Stimulated activated memory B cell treated with anti-CD40 and anti-IgM and Interleukin-4, amounts not matched to agents 10 μg/mL and 1 μg/mL and 100 μg/mL, for 72 hours (primary cell): Measurements from ENCODE around the gene MORN5.

ENCODE experiments used
- ATAC-seq: fragments of 150-1000 bp; cut with Tn5 transposase; 2 replicates; pipeline ENCODE4 v1.10.0; 2021
- H3K27ac Mint-ChIP-seq: one replicate; pipeline ENCODE4 v1.8.0; 2022; ENCODE audit warnings: mild to moderate bottlenecking, mixed read lengths
- H3K27me3 Mint-ChIP-seq: one replicate; pipeline ENCODE4 v1.8.0; 2022; ENCODE audit warnings: mixed read lengths
- H3K36me3 Mint-ChIP-seq: one replicate; pipeline ENCODE4 v1.8.0; 2022; ENCODE audit warnings: mixed read lengths
- H3K4me1 Mint-ChIP-seq: one replicate; pipeline ENCODE4 v1.8.0; 2022; ENCODE audit warnings: mixed read lengths
- H3K4me3 Mint-ChIP-seq: one replicate; pipeline ENCODE4 v1.8.0; 2022; ENCODE audit warnings: mild to moderate bottlenecking, moderate library complexity, mixed read lengths
- H3K9me3 Mint-ChIP-seq: one replicate; pipeline ENCODE4 v1.8.0; 2022; ENCODE audit warnings: mixed read lengths

MORN5 gene

DNA sequence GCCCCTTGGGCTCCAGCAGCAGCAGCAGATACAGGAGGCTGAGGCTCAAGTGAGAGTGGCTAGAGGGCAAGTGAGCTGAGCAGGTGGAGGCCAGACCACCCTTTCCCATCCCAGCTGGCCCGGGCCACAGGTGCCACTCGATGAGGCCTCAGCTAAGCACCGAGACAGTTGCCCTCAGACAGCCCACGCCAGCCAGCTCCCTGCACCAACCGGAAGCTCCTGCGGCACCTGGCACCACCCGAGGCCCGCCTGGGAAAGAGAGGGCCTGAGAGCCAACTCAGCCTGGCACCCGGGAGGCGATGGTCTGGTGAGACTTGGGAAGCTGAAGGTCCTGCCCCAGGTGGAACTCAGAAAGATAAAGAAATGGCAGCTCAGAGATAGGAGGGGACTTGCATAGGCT, 38.3 kb upstream of the MORN5 start:
- peaks cover 35% of the 10 kb centered on the region for H3K27me3 Mint-ChIP-seq
- no peak overlapping the region for H3K27ac Mint-ChIP-seq
- ATAC-seq = no peak
- H3K4me1 Mint-ChIP-seq = peaks cover 26% of the 10 kb centered on the region
- no peaks in the 10 kb centered on the region for H3K36me3 Mint-ChIP-seq
- no peaks in the 10 kb centered on the region for H3K9me3 Mint-ChIP-seq
- H3K4me3 Mint-ChIP-seq = no peak overlapping the region

DNA sequence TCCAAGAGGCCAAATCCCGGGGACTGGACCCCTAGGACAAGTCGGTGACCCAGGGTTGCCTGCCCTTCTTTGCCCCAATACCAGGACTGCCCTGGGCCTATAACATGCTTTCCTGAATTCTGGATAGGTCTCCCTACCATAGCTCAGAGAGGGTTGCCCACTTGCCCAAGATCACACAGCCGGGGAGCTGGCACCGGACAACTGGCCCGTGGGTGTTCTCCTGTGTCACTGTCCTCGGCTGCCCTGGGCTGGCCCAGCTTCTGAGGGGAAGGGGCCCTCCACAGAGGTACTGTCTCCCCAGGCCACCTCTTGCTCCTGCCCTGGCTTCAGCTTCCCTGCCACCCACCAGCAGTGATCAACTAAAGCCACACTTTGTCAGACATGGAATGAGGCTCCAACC, 37.8 kb upstream of the MORN5 start:
- Mint-ChIP-seq H3K27ac (no peak overlapping the region), H3K36me3 (no peaks in the 10 kb centered on the region), H3K27me3 (peaks cover 40% of the 10 kb centered on the region), H3K4me1 (peaks cover 29% of the 10 kb centered on the region), H3K9me3 (no peaks in the 10 kb centered on the region), H3K4me3 (no peak overlapping the region)
- ATAC-seq = no peak

DNA sequence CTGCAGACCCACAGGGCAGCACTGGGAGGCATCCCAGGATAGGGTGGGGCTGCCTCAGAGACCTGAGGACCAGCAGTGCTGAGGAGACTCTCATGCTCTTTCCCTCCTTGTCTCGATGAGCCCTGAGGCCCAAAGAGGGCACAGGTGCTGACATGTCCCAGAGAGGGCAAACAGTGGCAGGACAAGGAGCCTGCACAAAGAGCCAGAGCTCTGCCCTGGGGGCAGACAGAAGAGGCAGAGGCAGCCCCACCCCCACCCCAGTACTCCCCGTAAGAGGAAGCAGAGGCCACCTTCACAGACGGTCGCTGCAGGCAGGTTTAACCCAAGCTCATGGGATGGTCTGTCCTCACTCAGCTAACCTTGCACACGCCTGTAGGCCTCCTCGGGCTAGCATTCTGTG, 37.2 kb upstream of the MORN5 start:
- H3K27ac Mint-ChIP-seq = no peak overlapping the region
- H3K4me3 Mint-ChIP-seq = no peak overlapping the region
- H3K9me3 Mint-ChIP-seq = no peaks in the 10 kb centered on the region
- H3K4me1 Mint-ChIP-seq = peaks cover 29% of the 10 kb centered on the region
- peaks cover 45% of the 10 kb centered on the region for H3K27me3 Mint-ChIP-seq
- no peaks in the 10 kb centered on the region for H3K36me3 Mint-ChIP-seq
- ATAC-seq = no peak

DNA sequence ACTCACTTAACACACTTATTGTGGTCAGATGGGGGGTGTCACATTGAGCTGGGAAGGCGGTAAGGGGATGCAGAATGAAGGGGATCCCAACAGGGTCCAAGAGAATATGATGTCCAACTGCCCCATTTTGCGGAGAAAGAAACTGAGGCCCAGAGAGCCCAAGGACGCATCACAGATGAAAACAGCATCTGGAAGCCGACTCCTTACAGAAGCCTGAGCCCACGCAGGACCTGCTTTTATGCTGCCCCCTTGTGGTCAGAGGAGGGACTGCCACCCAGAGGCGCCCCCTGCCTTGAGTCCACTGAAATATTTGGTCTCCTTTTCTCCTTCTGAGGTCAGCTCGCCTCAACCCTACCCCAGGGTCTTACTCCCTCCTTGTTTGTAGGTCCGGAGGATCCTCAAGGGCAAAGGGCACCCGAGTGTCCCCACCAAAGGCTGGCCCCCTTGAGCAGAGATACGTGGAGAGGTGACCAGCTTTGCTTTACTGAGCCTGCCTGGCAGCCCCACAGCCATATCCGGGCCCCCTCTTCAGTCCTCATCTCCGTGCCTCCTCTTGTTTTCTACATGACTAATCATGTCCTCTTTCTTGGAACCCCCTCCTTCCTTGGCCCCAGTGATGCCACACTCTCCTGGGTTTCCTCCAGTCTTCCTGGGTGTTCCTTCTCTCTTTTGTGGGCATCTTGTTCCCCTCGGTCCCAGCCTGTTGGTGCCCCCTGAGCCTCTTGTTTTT, 36.6 kb upstream of the MORN5 start:
- Mint-ChIP-seq H3K4me3 (no peak overlapping the region), H3K27ac (no peak overlapping the region), H3K36me3 (no peaks in the 10 kb centered on the region), H3K9me3 (no peaks in the 10 kb centered on the region), H3K4me1 (peaks cover 29% of the 10 kb centered on the region), H3K27me3 (peaks cover 51% of the 10 kb centered on the region)
- no peak for ATAC-seq

DNA sequence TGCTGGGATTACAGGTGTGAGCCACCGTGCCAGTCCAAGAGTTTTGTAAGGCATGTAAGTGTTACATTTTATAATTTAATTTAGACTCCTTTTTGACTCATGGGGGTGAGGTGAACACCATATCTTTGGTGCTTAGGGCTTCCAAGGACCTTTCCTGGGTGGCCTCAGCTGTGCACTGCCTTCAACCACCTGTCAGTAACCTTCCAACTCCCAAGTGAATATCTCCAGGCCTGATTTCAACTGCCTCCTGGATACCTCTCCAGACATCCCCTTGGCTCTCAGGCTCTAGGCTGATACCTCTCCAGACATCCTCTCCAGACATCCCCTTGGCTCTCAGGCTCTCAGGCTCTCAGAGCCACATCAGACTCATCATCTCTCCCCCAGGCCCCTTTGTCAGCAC, 35.7 kb upstream of the MORN5 start:
- no peak for ATAC-seq
- Mint-ChIP-seq H3K27ac (no peak overlapping the region), H3K36me3 (no peaks in the 10 kb centered on the region), H3K27me3 (peaks cover 52% of the 10 kb centered on the region), H3K4me3 (no peak overlapping the region), H3K4me1 (peaks cover 29% of the 10 kb centered on the region), H3K9me3 (no peaks in the 10 kb centered on the region)

DNA sequence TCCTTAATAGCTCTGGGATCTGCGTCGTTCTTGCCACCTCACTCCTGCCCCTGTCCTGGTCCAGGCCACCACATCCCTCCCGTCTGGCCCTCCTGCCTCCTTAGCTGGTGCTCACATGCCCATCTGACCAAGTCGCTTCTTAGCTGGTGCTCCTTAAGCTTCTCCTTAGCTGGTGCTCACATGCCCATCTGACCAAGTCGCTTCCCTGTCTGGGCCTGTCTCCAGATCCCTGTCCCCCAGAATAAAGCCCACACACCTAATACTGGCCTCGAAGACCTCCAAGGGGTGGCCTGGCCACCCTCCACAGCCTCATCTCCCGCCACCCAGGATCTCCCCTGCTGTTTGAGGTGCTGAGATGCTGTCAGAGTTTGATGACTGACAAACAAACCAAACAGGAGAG, 35.2 kb upstream of the MORN5 start:
- ATAC-seq = no peak
- peaks cover 29% of the 10 kb centered on the region for H3K4me1 Mint-ChIP-seq
- H3K4me3 Mint-ChIP-seq = no peak overlapping the region
- H3K9me3 Mint-ChIP-seq = no peaks in the 10 kb centered on the region
- H3K36me3 Mint-ChIP-seq = no peaks in the 10 kb centered on the region
- H3K27me3 Mint-ChIP-seq = peaks cover 52% of the 10 kb centered on the region
- no peak overlapping the region for H3K27ac Mint-ChIP-seq

DNA sequence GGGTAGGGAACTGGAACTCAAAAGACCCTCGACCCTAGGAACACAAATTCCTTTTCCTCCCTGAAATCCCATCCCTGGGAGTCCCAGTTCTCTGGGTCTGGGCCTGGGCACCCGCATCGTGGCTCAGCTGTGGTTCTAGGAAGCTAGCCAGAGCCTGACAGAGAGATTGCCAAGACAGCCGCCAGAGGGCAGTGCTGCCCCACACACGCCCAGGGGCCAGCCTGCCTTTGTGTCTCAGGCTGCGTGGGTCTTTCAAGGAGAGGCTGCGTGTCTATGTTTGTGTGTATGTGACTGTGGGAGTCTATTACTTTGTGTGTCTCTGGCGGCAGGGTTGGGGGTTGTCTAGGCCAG, 34.6 kb upstream of the MORN5 start:
- Mint-ChIP-seq H3K36me3 (no peaks in the 10 kb centered on the region), H3K27me3 (peaks cover 52% of the 10 kb centered on the region), H3K9me3 (no peaks in the 10 kb centered on the region), H3K27ac (no peak overlapping the region), H3K4me1 (peaks cover 29% of the 10 kb centered on the region), H3K4me3 (no peak overlapping the region)
- peak; percentile 76 for ATAC-seq

DNA sequence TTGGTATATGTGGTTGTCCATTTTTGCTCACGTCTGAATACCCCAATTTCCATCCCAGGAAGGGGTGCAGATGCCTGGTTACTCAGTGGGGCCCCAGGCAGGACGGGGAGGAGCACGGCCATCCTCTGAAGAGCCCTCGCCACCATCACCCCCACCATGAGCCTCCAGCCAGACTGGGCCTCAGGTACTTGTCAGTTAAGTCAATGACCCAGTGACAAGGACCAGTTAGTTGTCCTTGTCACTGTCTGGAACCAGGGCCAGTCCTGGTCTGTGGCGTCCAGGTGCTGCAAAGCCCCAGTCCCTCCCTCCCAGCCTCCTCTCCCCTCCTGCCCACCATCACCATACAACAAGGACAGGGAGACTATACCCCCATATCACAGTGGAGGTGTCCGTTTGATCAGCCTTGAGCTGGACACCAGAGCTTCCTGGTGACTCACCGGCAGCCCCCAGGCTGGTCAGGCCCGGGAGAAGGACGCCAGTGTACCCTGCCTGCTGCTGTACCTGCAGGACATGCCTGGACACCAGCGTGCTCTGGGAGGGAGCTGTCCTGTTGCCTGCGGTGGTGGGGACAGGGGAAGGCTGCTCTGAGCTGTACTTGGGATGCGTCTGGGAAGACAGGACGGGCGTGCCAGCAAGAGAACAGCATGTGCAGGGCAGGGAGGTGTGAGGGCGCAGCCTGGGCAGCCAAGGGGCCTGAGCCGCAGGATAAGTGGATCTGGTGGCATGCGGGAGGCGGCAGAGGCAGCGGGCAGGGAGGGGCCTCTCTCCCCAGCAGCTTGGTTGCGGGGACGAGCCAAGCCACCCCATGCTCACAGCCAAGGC, 34.0 kb upstream of the MORN5 start:
- ATAC-seq = no peak
- no peaks in the 10 kb centered on the region for H3K9me3 Mint-ChIP-seq
- peaks cover 57% of the 10 kb centered on the region for H3K27me3 Mint-ChIP-seq
- H3K27ac Mint-ChIP-seq = no peak overlapping the region
- H3K4me3 Mint-ChIP-seq = peak overlapping the region; percentile 22
- no peaks in the 10 kb centered on the region for H3K36me3 Mint-ChIP-seq
- peaks cover 29% of the 10 kb centered on the region for H3K4me1 Mint-ChIP-seq

DNA sequence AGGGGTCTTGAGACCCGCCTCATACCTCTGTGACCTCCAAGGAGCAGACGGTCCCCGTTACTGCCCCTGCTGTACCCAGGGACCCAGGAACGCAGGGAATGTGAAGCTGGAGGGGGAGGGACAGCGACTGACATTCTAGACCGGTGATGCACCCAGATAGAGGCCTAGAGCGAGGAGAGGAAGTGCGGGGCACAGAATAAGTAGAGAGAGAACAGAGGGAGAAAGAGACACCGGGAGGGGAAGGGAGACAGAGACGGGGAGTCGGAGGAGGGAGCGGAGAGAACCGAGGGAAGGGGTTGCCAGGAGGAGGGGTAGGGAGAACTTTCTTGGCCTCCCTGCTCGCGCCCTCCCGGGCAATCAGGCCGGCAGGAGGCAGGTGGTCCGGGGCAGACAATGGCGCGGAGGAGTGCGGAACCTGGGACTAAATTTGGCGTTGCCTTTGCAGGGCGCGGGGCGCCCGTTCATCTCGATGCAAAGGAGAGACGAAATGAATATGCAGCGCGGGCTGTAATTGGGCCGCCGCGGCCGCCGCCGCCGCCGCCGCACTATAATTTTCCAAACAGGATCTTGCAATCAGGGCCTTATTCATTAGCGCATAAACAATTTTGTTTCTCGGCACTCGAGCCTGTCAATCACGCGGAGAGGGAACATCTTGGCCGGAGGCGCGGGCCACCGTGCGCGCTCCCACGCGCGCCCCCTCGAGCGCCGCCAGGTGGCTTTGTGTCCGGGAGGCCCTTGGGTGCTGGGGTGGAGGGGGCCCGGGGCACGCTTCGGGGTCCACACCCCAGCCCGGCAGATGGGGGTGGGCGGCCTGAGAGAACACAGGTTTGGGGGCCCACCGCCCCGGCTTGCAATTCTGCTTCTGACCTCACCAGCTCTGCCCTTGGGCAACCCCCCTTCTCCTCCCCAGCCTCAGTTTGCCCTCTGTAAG, 33.1 kb upstream of the MORN5 start:
- no peaks in the 10 kb centered on the region for H3K9me3 Mint-ChIP-seq
- ATAC-seq = no peak
- peaks cover 29% of the 10 kb centered on the region for H3K4me1 Mint-ChIP-seq
- H3K27me3 Mint-ChIP-seq = peaks cover 66% of the 10 kb centered on the region
- H3K4me3 Mint-ChIP-seq = peak overlapping the region; percentile 22
- H3K36me3 Mint-ChIP-seq = no peaks in the 10 kb centered on the region
- no peak overlapping the region for H3K27ac Mint-ChIP-seq

DNA sequence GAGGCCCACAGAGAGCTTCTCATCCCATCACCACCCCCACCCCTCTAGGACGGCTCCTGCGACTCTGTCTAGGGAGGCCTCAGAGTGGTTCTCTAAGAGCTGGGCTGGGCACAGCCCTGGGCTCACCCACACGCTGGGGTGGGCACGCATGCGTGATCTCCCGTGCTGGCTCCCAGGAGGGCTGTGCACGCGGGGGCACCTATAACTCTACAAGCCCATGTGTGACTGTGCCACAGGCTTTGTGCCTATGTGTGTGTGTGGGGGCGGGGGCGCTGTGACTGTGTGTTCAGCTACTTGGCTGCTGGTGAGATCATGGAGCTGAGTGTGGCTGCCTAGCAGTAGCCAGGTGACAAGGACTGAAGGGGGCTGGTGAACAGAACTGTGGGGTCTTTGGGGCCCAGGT, 32.3 kb upstream of the MORN5 start:
- Mint-ChIP-seq H3K27me3 (peaks cover 70% of the 10 kb centered on the region), H3K9me3 (no peaks in the 10 kb centered on the region), H3K27ac (no peak overlapping the region), H3K36me3 (no peaks in the 10 kb centered on the region), H3K4me3 (no peak overlapping the region), H3K4me1 (peaks cover 29% of the 10 kb centered on the region)
- ATAC-seq = no peak

DNA sequence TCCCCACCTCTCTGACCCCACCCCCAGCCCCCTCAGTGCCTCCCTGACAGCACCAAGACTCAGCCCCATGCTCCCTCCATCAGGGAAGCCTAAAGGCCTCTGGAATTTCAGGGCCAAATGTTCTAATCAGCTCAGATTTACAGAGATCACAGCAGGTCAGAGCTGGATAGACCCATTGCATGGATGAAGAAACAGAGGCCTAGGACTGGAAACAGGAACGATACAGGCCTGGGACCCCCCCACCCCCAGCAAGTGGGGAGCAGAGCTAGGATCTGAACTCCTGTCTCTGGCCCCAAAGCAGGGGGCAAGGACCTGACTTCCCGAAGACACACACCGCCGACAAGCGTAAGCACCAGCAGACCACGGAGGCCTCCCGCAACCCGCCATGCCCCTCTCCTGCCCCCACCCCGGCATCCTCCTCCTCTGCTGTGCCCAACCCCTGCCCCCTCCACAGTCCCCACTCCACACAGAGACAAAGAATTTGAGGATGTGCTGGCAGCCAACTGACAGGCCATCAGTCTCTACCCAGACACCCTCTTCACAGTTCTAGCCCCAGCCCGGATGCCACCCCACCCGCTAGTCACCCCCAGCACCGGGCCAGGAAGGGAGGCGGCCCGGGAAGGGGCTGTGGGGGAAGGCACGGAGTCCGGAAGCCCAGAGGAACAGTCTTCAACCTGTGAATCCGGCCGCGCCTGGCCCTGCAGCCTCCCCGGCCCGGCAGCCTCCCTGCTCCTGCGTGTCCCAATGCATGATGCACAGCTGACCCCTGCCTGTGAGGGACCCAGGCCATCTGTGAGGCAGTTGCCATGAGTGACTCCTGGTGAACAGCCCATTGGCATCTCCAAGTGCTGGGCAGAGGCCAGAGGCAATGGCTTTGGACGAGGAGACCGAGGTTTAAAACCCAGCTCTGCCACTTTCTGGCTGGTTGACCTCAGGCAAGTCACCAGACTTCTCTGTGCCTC, 31.4 kb upstream of the MORN5 start:
- no peaks in the 10 kb centered on the region for H3K9me3 Mint-ChIP-seq
- H3K36me3 Mint-ChIP-seq = no peaks in the 10 kb centered on the region
- ATAC-seq = no peak
- H3K27ac Mint-ChIP-seq = no peak overlapping the region
- peaks cover 26% of the 10 kb centered on the region for H3K4me1 Mint-ChIP-seq
- H3K4me3 Mint-ChIP-seq = no peak overlapping the region
- peaks cover 70% of the 10 kb centered on the region for H3K27me3 Mint-ChIP-seq

DNA sequence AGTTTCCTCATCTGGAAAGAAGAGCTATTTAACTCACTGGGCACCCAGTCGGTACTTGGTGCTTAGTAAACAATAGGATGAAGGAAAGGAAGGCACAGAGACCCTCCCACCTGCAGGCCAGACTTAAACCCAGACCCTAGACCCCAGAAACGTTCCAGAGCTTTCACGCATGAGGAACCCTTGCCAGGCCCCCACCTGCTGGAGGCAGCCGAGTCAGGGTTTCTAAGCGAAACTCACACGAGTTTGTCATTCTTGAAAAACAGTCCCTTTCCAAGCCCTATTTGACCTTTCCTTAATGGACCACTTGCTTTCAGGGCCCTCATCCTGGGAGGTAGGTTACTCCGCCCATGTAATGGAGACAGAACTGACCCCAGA, 30.8 kb upstream of the MORN5 start:
- Mint-ChIP-seq H3K36me3 (no peaks in the 10 kb centered on the region), H3K27ac (no peak overlapping the region), H3K4me3 (no peak overlapping the region), H3K9me3 (no peaks in the 10 kb centered on the region), H3K27me3 (peaks cover 67% of the 10 kb centered on the region), H3K4me1 (peaks cover 23% of the 10 kb centered on the region)
- ATAC-seq = no peak

DNA sequence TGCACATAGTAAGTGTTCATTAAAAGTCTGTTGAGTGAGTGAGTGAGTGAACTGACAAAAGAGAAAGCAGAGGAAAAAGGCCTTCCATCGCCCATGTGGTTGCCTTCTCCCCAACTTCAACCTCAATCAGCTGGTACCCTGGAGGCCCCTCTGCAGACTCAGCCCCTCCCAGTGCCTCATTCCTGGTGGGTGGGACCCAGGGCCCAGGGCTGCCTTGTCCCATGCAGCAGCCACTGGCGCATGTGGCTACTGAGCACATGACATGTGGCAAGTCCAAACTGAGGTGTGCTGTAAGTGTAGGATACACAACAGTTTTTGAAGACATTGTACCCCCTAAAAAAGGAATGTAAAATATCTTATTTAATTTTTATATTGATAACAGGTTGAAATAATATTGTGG, 29.7 kb upstream of the MORN5 start:
- no peaks in the 10 kb centered on the region for H3K9me3 Mint-ChIP-seq
- H3K27me3 Mint-ChIP-seq = peaks cover 56% of the 10 kb centered on the region
- ATAC-seq = no peak

DNA sequence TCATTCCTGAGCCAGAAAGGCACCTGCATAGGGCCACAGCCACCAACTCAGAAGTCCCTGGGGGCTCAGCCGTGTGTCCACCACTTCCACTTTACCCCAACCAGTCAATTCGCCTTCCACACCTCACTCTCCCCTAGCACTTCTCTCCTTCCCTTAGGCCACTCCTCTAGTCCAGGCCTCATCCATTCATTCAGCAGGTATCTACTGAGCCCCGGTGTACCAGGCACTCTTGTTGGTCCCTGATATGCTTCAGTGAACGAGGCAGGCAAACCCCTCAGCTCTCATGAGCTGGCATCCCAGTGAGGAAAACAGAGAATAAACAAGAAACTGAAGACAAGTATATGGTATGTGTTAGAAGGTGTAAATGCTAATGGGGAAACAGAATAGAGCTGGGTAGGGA, 28.9 kb upstream of the MORN5 start:
- H3K9me3 Mint-ChIP-seq = no peaks in the 10 kb centered on the region
- H3K4me1 Mint-ChIP-seq = peaks cover 9% of the 10 kb centered on the region
- no peaks in the 10 kb centered on the region for H3K36me3 Mint-ChIP-seq
- no peak for ATAC-seq
- no peak overlapping the region for H3K27ac Mint-ChIP-seq
- peaks cover 48% of the 10 kb centered on the region for H3K27me3 Mint-ChIP-seq
- no peak overlapping the region for H3K4me3 Mint-ChIP-seq

More for the DNA sequence above, 29.7 kb upstream of the MORN5 start:
- Mint-ChIP-seq H3K4me1 (peaks cover 18% of the 10 kb centered on the region), H3K4me3 (no peak overlapping the region), H3K27ac (no peak overlapping the region), H3K36me3 (no peaks in the 10 kb centered on the region)
